H54 (cell line): ENCODE data around the gene B3GNT5.

Experiments
- DNase-seq: peaks from one replicate; pipeline ENCODE4 v3.0.0; 2011; ENCODE audit warnings: low spot score, mixed read lengths; ENCODE audit not compliant: insufficient read length
- FAIRE-seq: peaks from 3 replicates; lab custom pipeline; 2011; peaks lifted over from hg19 to GRCh38; lab: Jason Lieb, UNC
- POLR2A ChIP-seq: IDR thresholded peaks from 2 replicates; pipeline ENCODE4 v1.6.1; 2011; ENCODE audit warnings: low read depth, mild to moderate bottlenecking, low read length

Gene B3GNT5, protein sequence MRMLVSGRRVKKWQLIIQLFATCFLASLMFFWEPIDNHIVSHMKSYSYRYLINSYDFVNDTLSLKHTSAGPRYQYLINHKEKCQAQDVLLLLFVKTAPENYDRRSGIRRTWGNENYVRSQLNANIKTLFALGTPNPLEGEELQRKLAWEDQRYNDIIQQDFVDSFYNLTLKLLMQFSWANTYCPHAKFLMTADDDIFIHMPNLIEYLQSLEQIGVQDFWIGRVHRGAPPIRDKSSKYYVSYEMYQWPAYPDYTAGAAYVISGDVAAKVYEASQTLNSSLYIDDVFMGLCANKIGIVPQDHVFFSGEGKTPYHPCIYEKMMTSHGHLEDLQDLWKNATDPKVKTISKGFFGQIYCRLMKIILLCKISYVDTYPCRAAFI

DNA sequence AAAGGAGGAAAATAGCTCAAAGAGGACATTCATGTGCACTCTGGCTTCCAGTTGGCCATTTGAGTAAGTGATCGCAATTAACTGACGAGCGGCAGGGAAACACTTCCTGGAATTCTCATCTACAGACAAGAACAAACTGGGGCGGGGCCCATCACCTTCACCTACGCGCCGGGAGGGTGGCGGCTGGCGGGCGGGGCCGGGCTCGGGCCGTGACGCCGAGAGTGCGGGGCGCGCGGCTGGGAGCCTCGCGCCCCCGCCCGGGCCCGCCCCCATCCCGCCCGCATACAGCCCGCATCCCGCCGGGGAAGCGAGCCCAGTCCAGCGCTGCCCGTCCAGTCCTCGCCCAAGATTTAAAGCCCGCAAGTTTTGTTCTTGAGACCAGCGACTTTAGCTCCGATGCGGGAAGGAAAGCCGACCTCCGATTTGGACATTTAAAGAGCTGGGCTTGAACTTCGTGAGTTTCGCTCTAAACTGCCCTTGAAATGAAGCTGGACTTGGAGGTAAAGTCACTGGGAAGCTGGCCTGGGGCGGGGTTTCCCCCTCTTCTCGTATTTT lies at the start of gene B3GNT5:
B3GNT5 (plus strand) TSS at position 281 of the 555 bp plus-strand sequence. CDS start 16,546 bp downstream, outside the sequence.
- DNase-seq (peak; percentile 32), FAIRE-seq (peak; percentile 41)
- TF ChIP-seq POLR2A = no peak

DNA sequence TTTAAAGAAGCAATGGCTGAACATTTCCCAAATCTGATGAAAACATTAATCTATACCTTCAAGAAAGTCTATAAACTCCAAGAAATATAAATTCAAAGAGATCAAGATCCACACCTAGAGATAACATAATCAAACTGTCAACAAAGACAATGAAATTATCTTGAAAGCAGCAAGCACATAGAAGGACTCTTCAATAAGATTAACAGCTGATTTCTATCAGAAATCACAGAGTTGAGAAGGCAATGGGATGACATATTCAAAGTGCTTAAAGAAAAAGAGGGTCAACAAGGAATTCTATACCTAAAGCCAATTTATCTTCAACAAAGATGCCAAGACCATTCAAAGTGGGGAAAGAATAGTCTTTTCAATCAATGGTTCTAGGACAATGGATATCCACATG lies 49.4 kb upstream of the B3GNT5 start:
- DNase-seq = no peak
- peak; percentile 71 for FAIRE-seq
- TF ChIP-seq POLR2A = no peak

DNA sequence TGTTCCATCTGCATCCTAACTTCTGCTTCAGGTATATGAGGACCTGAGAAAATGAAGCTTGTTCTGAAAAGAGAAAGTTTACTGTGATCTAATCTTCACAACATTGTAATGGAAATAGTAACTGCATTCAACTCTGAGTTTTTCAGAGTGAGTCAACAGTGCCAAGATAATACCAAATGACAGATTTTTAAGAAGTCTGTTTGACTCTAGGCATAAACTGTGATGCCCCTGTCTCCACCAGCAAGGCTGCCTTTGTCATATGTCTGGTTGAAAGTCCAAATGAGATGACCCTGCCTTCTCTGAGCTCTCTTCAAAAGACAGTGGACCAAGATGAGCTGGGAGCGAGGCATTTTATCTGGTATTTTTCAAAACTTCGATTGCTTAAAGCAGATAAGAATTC lies 44.8 kb upstream of the B3GNT5 start:
- DNase-seq = no peak
- no peak for FAIRE-seq
- TF ChIP-seq POLR2A = no peak

DNA sequence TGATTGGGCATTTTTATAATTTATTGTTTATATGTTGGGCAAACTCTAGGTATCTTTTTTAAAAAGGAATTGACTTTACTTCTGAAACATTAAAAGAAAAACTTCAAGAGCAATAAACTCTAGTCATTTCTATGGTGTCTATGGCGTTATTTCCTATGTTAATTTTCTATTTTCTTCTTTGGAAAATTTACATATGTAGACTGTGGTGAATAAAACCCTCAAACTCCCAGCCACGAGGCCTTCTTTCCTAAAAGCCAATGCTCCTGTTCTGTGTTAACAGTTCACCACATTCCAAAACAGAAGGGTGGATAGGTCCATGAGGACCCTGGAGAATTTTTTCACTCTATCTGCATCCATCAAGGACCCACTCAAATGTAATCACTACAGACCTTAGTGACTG lies 44.3 kb upstream of the B3GNT5 start:
- no peak for TF ChIP-seq POLR2A
- FAIRE-seq = no peak
- DNase-seq = no peak

DNA sequence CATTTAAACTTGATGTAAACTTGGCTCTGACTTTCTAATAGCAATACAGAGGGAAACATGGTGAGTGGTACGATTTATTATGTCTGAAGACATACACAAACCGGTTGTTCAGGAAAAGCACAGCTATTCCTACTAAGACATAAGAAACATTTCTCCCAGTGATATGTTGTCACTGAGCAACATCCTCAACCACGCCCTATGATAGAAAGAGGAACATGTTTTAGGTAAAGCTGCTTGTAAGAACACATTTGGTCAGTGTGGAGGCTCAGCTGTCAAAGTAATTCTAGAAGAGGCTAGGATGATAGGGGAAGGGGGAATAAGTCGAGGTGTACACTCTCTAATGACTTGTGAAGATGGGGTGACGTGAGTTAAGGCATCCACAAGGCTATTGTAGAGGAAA lies 42.7 kb upstream of the B3GNT5 start:
- FAIRE-seq (no peak), DNase-seq (no peak)
- no peak for TF ChIP-seq POLR2A

DNA sequence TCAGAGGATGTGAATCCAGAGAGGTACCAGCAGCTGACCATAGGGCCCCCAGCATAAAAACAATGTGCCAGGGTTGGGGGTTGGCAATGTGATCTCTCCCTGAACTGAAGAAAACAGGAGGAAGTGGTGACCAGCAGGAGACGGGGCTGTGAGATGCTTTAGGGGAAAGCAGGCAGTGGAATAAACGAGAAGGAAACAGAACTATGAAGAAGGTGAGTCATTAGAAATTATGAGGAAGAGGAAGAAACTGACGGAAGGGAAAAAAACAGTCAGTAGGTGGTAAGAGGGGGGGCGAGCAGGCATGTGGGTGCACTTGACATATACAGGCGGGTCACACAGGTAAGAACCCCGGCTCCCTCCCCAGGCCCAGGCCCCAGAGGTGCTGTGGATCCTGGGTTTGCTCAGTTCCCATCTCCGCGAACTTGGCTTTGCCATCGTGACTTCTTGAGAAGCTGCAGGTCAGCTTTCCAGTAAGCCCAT lies 42.2 kb upstream of the B3GNT5 start:
- no peak for TF ChIP-seq POLR2A

DNA sequence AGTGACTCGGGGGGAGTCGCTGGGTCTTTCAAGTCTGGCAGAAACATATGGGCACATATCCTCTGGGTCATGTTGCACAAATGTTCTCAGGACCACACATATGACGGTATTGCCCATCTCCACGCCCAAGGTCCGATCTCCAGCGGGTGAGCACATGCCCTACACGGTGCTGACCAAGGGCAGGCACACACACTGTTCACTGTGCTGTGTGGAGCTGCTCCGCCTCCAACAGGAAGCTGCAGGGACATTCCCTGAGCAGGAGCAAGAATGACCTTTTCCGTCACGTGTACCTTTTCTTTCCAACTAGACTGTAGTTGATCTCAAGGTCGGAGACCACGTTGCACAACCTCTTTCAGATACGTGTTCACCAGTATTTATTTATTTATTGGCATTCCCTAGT lies 41.7 kb upstream of the B3GNT5 start:
- DNase-seq (no peak), FAIRE-seq (no peak)
- TF ChIP-seq POLR2A = no peak

More for the DNA sequence above, 42.2 kb upstream of the B3GNT5 start:
- FAIRE-seq = no peak
- DNase-seq = no peak

DNA sequence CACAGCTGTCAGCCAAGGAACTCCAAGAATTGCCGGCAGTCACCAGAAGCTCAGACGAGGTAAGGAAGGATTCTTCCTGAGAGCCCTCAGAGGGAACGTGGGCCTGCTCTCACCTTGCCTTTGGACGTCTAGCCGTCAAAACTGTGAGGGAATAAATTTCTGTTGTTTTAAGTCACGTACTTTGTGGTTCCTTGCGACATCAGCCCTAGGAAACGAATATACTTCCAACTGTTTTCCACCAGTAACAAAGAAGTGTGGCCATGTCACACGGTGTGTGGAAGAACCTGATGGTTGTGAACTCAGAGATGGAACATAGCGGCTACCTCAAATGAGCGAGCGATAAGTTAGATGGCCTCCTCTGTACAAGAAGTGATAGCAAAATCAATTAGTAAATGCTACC lies 41.0 kb upstream of the B3GNT5 start:
- FAIRE-seq = no peak
- no peak for TF ChIP-seq POLR2A
- DNase-seq = no peak

DNA sequence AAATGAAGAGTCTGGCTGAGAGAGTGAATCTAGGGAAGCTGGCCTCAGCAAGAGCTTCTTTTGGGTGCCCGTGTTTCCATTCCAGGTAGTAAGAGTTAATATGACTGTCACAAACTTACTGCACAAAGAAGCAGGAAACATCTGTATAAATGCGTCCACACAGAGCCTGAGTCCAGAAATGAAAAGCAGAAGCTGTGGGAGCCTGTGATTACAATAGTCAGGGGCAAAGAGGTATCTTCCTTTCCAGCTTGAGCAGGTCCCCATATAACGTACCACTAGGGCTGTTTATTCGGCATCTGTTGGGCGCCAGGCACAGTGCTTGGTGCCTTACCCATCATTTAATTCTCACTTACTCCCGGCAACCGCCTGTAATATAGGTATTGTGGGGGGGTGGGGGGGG lies 40.5 kb upstream of the B3GNT5 start:
- TF ChIP-seq POLR2A = no peak
- no peak for DNase-seq
- no peak for FAIRE-seq

DNA sequence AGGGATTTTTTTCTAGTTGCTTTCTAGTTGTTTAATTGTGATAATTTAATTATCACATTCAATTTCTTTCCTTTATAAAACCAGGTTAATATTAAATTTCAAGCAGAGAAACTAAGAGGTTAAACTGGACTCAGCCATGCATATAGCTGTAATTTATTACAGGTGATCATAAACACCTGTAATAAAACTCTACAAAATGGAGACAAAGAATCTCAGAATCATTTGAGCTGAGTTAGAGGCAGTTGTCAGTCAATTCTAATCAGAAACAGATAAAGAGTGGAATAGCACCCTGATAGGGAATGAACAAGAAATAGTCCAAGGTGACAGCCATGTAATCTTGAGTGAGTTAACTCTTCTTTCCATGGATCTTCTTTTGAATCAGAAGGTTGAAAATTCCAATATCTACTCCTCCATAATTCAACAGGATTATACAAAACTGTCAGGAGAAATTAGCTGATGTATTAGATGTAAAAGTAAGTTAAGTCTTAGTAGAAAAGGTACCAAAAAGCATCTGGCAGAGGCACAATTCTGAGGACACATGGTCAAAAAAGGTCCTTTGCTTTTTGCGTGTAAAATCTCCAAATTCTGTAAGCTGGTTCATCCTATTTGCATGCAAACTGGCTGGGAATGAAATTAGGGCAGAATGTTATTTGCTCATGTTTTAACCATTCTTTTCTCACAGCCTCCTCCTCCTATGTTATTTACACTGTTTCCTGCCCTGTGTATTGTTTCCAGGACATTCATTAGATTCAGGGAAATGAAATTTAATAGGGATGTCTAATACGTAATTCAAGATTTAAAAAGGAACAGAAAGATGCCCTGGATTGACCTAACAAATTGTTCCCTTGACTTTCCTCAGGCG lies 39.4 kb upstream of the B3GNT5 start:
- FAIRE-seq (no peak), DNase-seq (no peak)
- no peak for TF ChIP-seq POLR2A

DNA sequence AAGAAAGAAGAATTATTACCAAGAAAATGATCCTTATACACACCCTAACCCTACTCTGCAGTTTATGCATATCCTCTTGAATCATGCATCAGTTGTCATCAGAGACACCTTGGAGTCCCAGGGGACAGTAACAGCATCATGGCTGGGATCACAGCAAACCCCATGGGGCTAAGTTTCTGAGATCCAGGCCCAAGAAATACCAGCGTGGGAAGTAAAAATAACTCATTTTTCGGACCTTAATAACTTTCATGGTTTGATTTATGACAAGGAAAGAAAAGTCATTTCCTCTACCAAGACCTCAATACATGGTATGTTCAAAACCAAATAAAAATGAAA lies 38.8 kb upstream of the B3GNT5 start:
- DNase-seq = no peak
- no peak for TF ChIP-seq POLR2A
- FAIRE-seq = no peak

DNA sequence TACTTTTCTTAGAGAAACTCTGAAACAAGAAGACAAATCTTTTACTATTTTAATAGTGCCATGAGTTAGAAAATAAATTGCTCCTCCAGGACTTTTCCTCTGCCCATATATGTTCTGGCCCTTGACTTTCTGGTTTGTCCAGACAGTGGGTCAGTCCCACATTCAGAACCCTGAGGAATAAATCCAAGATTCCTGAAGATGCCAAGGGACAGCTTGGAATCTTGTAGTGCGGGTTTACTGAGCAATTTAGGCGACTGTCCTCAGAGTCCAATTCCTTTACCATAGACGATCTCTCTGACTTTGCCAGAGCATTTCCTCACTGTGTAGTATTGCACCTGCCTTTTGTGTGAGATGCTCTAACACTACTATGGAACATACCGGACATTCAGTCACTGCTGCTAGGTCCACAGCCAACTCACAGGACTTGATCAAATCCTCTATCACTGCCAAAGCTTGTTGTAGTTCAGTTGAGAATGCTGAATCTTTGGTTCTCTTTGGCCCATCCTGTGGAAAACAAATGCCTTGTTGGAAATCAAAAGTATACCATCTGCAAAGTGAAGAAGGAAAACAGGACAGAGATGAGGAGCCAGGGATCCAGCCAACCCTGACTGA lies 37.4 kb upstream of the B3GNT5 start:
- FAIRE-seq (no peak), DNase-seq (no peak)
- TF ChIP-seq POLR2A = no peak

DNA sequence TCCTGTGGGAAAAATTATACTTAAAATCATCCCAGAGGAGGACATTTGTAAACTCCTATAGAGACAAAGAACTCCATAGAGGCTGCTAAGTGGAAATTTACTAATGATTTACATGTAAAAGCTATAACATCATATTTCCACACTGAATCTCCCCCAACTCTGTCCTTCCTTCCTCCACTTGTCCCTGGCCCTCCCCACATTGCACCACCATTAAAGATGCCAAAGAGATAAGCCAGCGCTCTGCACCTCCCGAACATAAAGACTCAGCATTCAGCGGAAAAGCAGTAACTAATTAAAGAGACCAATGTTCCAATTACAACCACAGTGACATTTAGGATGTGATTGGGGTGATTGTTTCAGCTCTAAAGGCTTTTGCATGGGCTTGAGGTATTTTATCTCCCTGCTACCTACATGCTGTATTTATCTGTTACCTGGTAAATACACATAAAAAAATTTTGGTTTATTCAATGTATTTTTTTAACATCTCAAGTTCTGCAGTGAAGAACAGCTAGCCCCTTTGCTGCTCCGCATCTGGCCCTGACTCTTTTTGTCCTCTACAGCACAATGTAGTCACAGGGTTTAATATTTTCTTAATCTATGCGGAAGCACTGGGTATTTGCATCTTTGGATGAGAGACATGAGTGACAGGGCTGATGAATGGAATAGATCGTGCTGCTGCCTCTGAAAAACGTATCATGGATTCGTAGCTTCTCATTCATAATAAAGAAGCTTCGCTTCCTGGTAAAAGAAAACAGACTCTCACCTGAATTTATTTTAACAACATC lies 35.3 kb upstream of the B3GNT5 start:
- no peak for FAIRE-seq
- no peak for TF ChIP-seq POLR2A
- DNase-seq = no peak
